DND-41 (cell line): ENCODE results near the gene PLEKHA6.

ENCODE experiments used
- ATAC-seq: fragments of 200-7000 bp; cut with Tn5 transposase; 3 replicates; pipeline ENCODE4 v1.9.1; 2021; ENCODE audit warnings: low read depth; ENCODE audit not compliant: insufficient read depth
- DNase-seq: peaks from one replicate; pipeline ENCODE4 v3.0.0-alpha.2; 2020
- H2AFZ ChIP-seq: 2 replicates; pipeline ENCODE4 v1.6.0; 2012; ENCODE audit warnings: low read depth, low read length
- H3K27ac ChIP-seq: 2 replicates; pipeline ENCODE4 v1.5.1; 2012; ENCODE audit warnings: low read length, inconsistent platforms
- H3K27me3 ChIP-seq: fragments of 200-600 bp; sonication (generic); 2 replicates; pipeline ENCODE4 v1.6.0; 2012; ENCODE audit warnings: low read length, mild to moderate bottlenecking, inconsistent platforms; ENCODE audit not compliant: insufficient read depth, poor library complexity
- H3K36me3 ChIP-seq: 2 replicates; pipeline ENCODE4 v1.5.1; 2012; ENCODE audit warnings: low read length, inconsistent platforms; ENCODE audit not compliant: insufficient read depth
- H3K4me1 ChIP-seq: 2 replicates; pipeline ENCODE4 v1.5.1; 2012; ENCODE audit warnings: mild to moderate bottlenecking, low read length; ENCODE audit not compliant: insufficient read depth
- H3K4me2 ChIP-seq: 2 replicates; pipeline ENCODE4 v1.6.0; 2012; ENCODE audit warnings: mild to moderate bottlenecking, moderate library complexity, low read length, inconsistent platforms; ENCODE audit not compliant: insufficient read depth
- H3K4me3 ChIP-seq, 2 experiments: fragments of 200-600 bp in 1 of 2; shearing (Covaris generic) in 1 of 2; 2 replicates each; pipeline ENCODE4 v1.5.1; 2012 to 2016; ENCODE audit warnings: inconsistent platforms in 2 of 2, low read length in 2 of 2, mild to moderate bottlenecking in 2 of 2, low read depth in 1 of 2, moderate library complexity in 1 of 2
- H3K79me2 ChIP-seq: 2 replicates; pipeline ENCODE4 v1.6.0; 2012; ENCODE audit warnings: low read length, inconsistent platforms; ENCODE audit not compliant: insufficient read depth
- H3K9ac ChIP-seq: 2 replicates; pipeline ENCODE4 v1.6.0; 2012; ENCODE audit warnings: low read depth, mild to moderate bottlenecking, inconsistent platforms, low read length, moderate library complexity
- H3K9me3 ChIP-seq: 2 replicates; pipeline ENCODE4 v1.5.1; 2012; ENCODE audit warnings: low read length, moderate library complexity, mild to moderate bottlenecking, inconsistent platforms; ENCODE audit not compliant: insufficient read depth, severe bottlenecking
- H4K20me1 ChIP-seq: 2 replicates; pipeline ENCODE4 v1.6.0; 2012; ENCODE audit warnings: low read length; ENCODE audit not compliant: insufficient read depth
- CTCF ChIP-seq: IDR thresholded peaks from 2 replicates; pipeline ENCODE4 v1.5.1; 2012; ENCODE audit warnings: borderline replicate concordance, low read length, moderate library complexity, mild to moderate bottlenecking; ENCODE audit not compliant: poor library complexity, severe bottlenecking; ENCODE audit errors: extremely low read depth
- EZH2 ChIP-seq: IDR thresholded peaks from 3 replicates; pipeline ENCODE4 v1.6.1; 2012; ENCODE audit warnings: borderline replicate concordance, low read depth, mild to moderate bottlenecking, moderate library complexity, low read length, inconsistent platforms; ENCODE audit not compliant: severe bottlenecking

PLEKHA6 gene

GRCh38 chr1:204277563-204278219 lies 82.0 kb downstream of the PLEKHA6 start:
- H3K9ac ChIP-seq, result no peak overlapping the region
- H3K79me2 ChIP-seq, result no peaks in the 10 kb centered on the region
- no peak for ATAC-seq
- H4K20me1 ChIP-seq, result no peaks in the 10 kb centered on the region
- no peak overlapping the region for H2AFZ ChIP-seq
- no peaks in the 10 kb centered on the region for H3K9me3 ChIP-seq
- H3K4me2 ChIP-seq, result no peak overlapping the region
- peaks cover 33% of the 10 kb centered on the region for H3K27me3 ChIP-seq
- DNase-seq, result no peak
- TF ChIP-seq EZH2, result no peak
- no peak for TF ChIP-seq CTCF
- H3K4me3 ChIP-seq, result no peak overlapping the region
- no peaks in the 10 kb centered on the region for H3K36me3 ChIP-seq
- no peak overlapping the region for H3K27ac ChIP-seq
- no peaks in the 10 kb centered on the region for H3K4me1 ChIP-seq

GRCh38 chr1:204275695-204276370 lies 83.9 kb downstream of the PLEKHA6 start:
- H3K79me2 ChIP-seq, result no peaks in the 10 kb centered on the region
- no peak overlapping the region for H3K9ac ChIP-seq
- H3K36me3 ChIP-seq, result no peaks in the 10 kb centered on the region
- no peak overlapping the region for H3K4me2 ChIP-seq
- no peak for ATAC-seq
- H3K4me1 ChIP-seq, result no peaks in the 10 kb centered on the region
- H3K27ac ChIP-seq, result no peak overlapping the region
- H3K4me3 ChIP-seq, result no peak overlapping the region
- H2AFZ ChIP-seq, result no peak overlapping the region
- no peaks in the 10 kb centered on the region for H3K9me3 ChIP-seq
- TF ChIP-seq CTCF, result no peak
- TF ChIP-seq EZH2, result no peak
- DNase-seq, result no peak
- H4K20me1 ChIP-seq, result no peaks in the 10 kb centered on the region
- H3K27me3 ChIP-seq, result peaks cover 42% of the 10 kb centered on the region

GRCh38 chr1:204274446-204274845 lies 85.3 kb downstream of the PLEKHA6 start:
- ATAC-seq (no peak), DNase-seq (no peak)
- no peak overlapping the region for H3K4me2 ChIP-seq
- H4K20me1 ChIP-seq, result no peaks in the 10 kb centered on the region
- H2AFZ ChIP-seq, result no peak overlapping the region
- H3K4me1 ChIP-seq, result no peaks in the 10 kb centered on the region
- no peaks in the 10 kb centered on the region for H3K36me3 ChIP-seq
- no peaks in the 10 kb centered on the region for H3K79me2 ChIP-seq
- no peak overlapping the region for H3K27ac ChIP-seq
- no peak overlapping the region for H3K4me3 ChIP-seq
- peaks cover 40% of the 10 kb centered on the region for H3K27me3 ChIP-seq
- H3K9me3 ChIP-seq, result no peaks in the 10 kb centered on the region
- H3K9ac ChIP-seq, result no peak overlapping the region
- TF ChIP-seq CTCF (no peak), EZH2 (no peak)

GRCh38 chr1:204272505-204272904 lies 87.2 kb downstream of the PLEKHA6 start:
- H4K20me1 ChIP-seq, result no peaks in the 10 kb centered on the region
- no peak overlapping the region for H3K9ac ChIP-seq
- no peaks in the 10 kb centered on the region for H3K4me1 ChIP-seq
- H3K4me2 ChIP-seq, result no peak overlapping the region
- H3K27ac ChIP-seq, result no peak overlapping the region
- no peaks in the 10 kb centered on the region for H3K36me3 ChIP-seq
- no peaks in the 10 kb centered on the region for H3K9me3 ChIP-seq
- TF ChIP-seq EZH2 (no peak), CTCF (no peak)
- DNase-seq (no peak), ATAC-seq (no peak)
- H3K27me3 ChIP-seq, result peaks cover 32% of the 10 kb centered on the region
- H3K4me3 ChIP-seq, result no peak overlapping the region
- H3K79me2 ChIP-seq, result no peaks in the 10 kb centered on the region
- H2AFZ ChIP-seq, result no peak overlapping the region
